Uterus (tissue), 2 donors: ENCODE measurements around the gene PCDHA12.

ENCODE experiments used
- CTCF ChIP-seq, 4 experiments: fragments of 200-600 bp in 2 of 4; fragments of 450-650 bp in 2 of 4; sonication (generic) in 2 of 4; IDR thresholded peaks; one replicate each; pipeline ENCODE4 v1.5.1; 2016 to 2019; ENCODE audit warnings: antibody characterized with exemption in 4 of 4, mild to moderate bottlenecking in 2 of 4, moderate library complexity in 1 of 4
- POLR2A ChIP-seq, 2 donors: fragments of 450-650 bp; IDR thresholded peaks; one replicate each; pipeline ENCODE4 v1.6.1; 2016; ENCODE audit warnings: antibody characterized with exemption in 2 of 2, mild to moderate bottlenecking in 1 of 2, moderate library complexity in 1 of 2

DNA sequence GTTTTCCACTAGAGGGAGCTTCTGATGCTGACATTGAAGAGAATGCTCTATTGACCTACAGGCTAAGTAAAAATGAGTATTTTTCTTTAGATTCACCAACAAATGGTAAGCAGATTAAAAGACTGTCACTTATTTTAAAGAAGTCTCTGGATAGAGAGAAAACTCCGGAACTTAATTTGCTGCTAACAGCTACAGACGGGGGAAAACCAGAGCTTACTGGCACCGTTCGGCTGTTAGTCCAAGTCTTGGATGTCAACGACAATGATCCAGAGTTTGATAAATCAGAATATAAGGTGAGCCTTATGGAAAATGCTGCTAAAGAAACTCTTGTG lies 5.6 kb upstream of the PCDHA12 start:
- TF ChIP-seq CTCF (IDR thresholded peaks at IDR 0.05) (no peak), POLR2A (IDR thresholded peaks at IDR 0.05) (no peak)
